Esophagus muscularis mucosa (tissue), 4 donors: ENCODE results near the gene PER2. TPM values are rescaled to one million over a fixed set of nuclear protein-coding genes. Genes with fewer than 3 reads are reported as not detected.
A peak's percentile ranks its signal among the peaks of the same experiment; 100 is the strongest.
"Not testable (repeated sequence)": the region's sequence is repeated elsewhere in the genome, so short reads cannot be mapped to it uniquely, and the experiment has no call there.

Source experiments
- DNase-seq: peaks from one replicate; pipeline ENCODE4 v3.0.0-alpha.2; 2017; ENCODE audit errors: extremely low spot score
- H3K27ac ChIP-seq, 4 donors: fragments of 200-600 bp; sonication (generic); replicated peaks in 1 of 4; 1 replicate in 3 of 4; 2 replicates in 1 of 4; pipeline ENCODE4 v1.5.1; 2016 to 2019; ENCODE audit warnings: mild to moderate bottlenecking in 1 of 4
- H3K27me3 ChIP-seq, 4 donors: fragments of 200-600 bp; sonication (generic); one replicate each; pipeline versions ENCODE4 v1.5.1 to v1.6.0; 2016 to 2019
- H3K36me3 ChIP-seq, 4 donors: fragments of 200-600 bp; sonication (generic); one replicate each; pipeline ENCODE4 v1.5.1; 2016 to 2019
- H3K4me1 ChIP-seq, 4 donors: fragments of 200-600 bp; sonication (generic); one replicate each; pipeline ENCODE4 v1.5.1; 2016 to 2019
- H3K4me3 ChIP-seq, 4 donors: fragments of 200-600 bp; sonication (generic); 1 replicate in 2 of 4; 2 replicates in 2 of 4; pipeline ENCODE4 v1.5.1; 2016 to 2019; ENCODE audit warnings: mild to moderate bottlenecking in 4 of 4, moderate library complexity in 1 of 4
- H3K9me3 ChIP-seq, 4 donors: fragments of 200-600 bp; sonication (generic); 1 replicate in 3 of 4; 2 replicates in 1 of 4; pipeline ENCODE4 v1.5.1; 2016 to 2019
- CTCF ChIP-seq, 3 experiments: fragments of 200-600 bp in 2 of 3; fragments of 450-650 bp in 1 of 3; sonication (generic) in 2 of 3; IDR thresholded peaks; one replicate each; pipeline ENCODE4 v1.5.1; 2017 to 2019; ENCODE audit warnings: antibody characterized with exemption in 3 of 3, mild to moderate bottlenecking in 2 of 3, moderate library complexity in 1 of 3
- EP300 ChIP-seq: sonication (generic); formaldehyde crosslinking; IDR thresholded peaks from one replicate; pipeline ENCODE4 v1.6.1; 2017; ENCODE audit warnings: antibody characterized with exemption
- POLR2A ChIP-seq: fragments of 450-650 bp; IDR thresholded peaks from one replicate; pipeline ENCODE4 v1.6.1; 2017; ENCODE audit warnings: antibody characterized with exemption, moderate library complexity, mild to moderate bottlenecking, low read depth
- POLR2AphosphoS5 ChIP-seq, 2 donors: sonication (generic); formaldehyde crosslinking; IDR thresholded peaks; one replicate each; pipeline ENCODE4 v1.6.1; 2017; ENCODE audit warnings: antibody characterized with exemption in 2 of 2
- WGBS: methylation state at CpG from one replicate; pipeline ENCODE4 v1.1.5; 2018; 5-methylcytosine and 5-hydroxymethylcytosine counted together
- intact Hi-C: fragments of 100-400 bp; cut with DNase I; formaldehyde crosslinking; loops from one replicate; pipeline ENCODE4 v1.15.1; 2023
- total RNA-seq, 4 donors: library from RNA; depleted of rRNA; stranded (reverse); fragments of >200 nt; gene quantifications; one replicate each; pipeline versions ENCODE4 v1.1.0 to v1.2.1, GENCODE V29; 2016

PER2 gene
- 10 to 100 TPM in 3 of 4 donors, 1 to 10 TPM in 1; 9.1 to 13.1 (median 11.1) TPM for total RNA-seq

- 3% methylated on average over 8 of the region's 65 CpGs for WGBS
- Histone ChIP-seq H3K9me3 (no peaks in the 10 kb centered on the region), H3K36me3 (no peaks in the 10 kb centered on the region), H3K4me1 (peaks cover 60 to 69% (median 66%) of the 10 kb centered on the region in 4 donors), H3K27me3 (no peaks in the 10 kb centered on the region), H3K27ac (peak within 1 kb of the TSS; percentile 92 to 98 (median 94)), H3K4me3 (peak within 1 kb of the TSS; percentile 77 to 94 (median 83))
- DNase-seq = no peak
- intact Hi-C loops = no loop called here
- TF ChIP-seq POLR2AphosphoS5 (IDR thresholded peaks at IDR 0.05) = peak; percentile 65
- TF ChIP-seq CTCF (IDR thresholded peaks at IDR 0.05) = no peak
Observed at GRCh38 chr2:238287737-238288649, at the start of gene PER2. TSS of gene PER2 (minus strand) at chr2:238288610. CDS start at chr2:238277936, 10,674 bp downstream.

- intact Hi-C loops = no loop called here
- no peak for DNase-seq
- Histone ChIP-seq H3K9me3 (no peaks in the 10 kb centered on the region), H3K36me3 (peaks cover 0 to 40% (median 11%) of the 10 kb centered on the region in 4 donors), H3K27me3 (no peaks in the 10 kb centered on the region), H3K4me1 (peaks cover 0 to 7% (median 5%) of the 10 kb centered on the region in 4 donors), H3K27ac (no peak overlapping the region), H3K4me3 (no peak overlapping the region)
- WGBS = 89% methylated on average over 5 of the region's 5 CpGs
- no peak for TF ChIP-seq POLR2A
- TF ChIP-seq POLR2AphosphoS5 (IDR thresholded peaks at IDR 0.05) = no peak
- TF ChIP-seq CTCF (IDR thresholded peaks at IDR 0.05) = no peak
- TF ChIP-seq EP300 = no peak
Observed at GRCh38 chr2:238337846-238338245, 49.4 kb upstream of the PER2 start.

- Histone ChIP-seq H3K4me1 (peaks cover 0 to 7% (median 5%) of the 10 kb centered on the region in 4 donors), H3K27ac (no peak overlapping the region), H3K4me3 (no peak overlapping the region), H3K27me3 (no peaks in the 10 kb centered on the region), H3K36me3 (peaks cover under 1 to 40% (median 11%) of the 10 kb centered on the region in 4 donors), H3K9me3 (no peaks in the 10 kb centered on the region)
- WGBS = 93% methylated on average over 5 of the region's 5 CpGs
- no peak for TF ChIP-seq CTCF (IDR thresholded peaks at IDR 0.05)
- TF ChIP-seq POLR2AphosphoS5 (IDR thresholded peaks at IDR 0.05) = no peak
- no peak for TF ChIP-seq POLR2A
- no peak for TF ChIP-seq EP300
- intact Hi-C loops = no loop called here
- no peak for DNase-seq
Observed at GRCh38 chr2:238336793-238337444, 48.5 kb upstream of the PER2 start.

GRCh38 chr2:238336151-238336550, 47.7 kb upstream of the PER2 start:
- peaks cover 0 to 7% (median 5%) of the 10 kb centered on the region in 4 donors for H3K4me1 ChIP-seq
- no peak overlapping the region for H3K27ac ChIP-seq
- no peaks in the 10 kb centered on the region for H3K27me3 ChIP-seq
- no peaks in the 10 kb centered on the region for H3K9me3 ChIP-seq
- WGBS = 81% methylated on average over 2 of the region's 2 CpGs
- no peak overlapping the region for H3K4me3 ChIP-seq
- TF ChIP-seq EP300 (no peak), POLR2AphosphoS5 (IDR thresholded peaks at IDR 0.05) (no peak), CTCF (IDR thresholded peaks at IDR 0.05) (no peak), POLR2A (no peak)
- DNase-seq = no peak
- H3K36me3 ChIP-seq = peaks cover 4 to 48% (median 13%) of the 10 kb centered on the region in 4 donors
- intact Hi-C loops = no loop called here

GRCh38 chr2:238335591-238335990, 47.2 kb upstream of the PER2 start:
- DNase-seq, H3K27ac ChIP-seq, H3K9me3 ChIP-seq, H3K4me3 ChIP-seq, H3K27me3 ChIP-seq, H3K4me1 ChIP-seq, intact Hi-C loops: not testable (repeated sequence)
- WGBS = 95% methylated on average over 8 of the region's 8 CpGs
- peaks cover 4 to 49% (median 13%) of the 10 kb centered on the region in 4 donors for H3K36me3 ChIP-seq
